ENCODE results near the gene OR4K1.
A peak's percentile ranks its signal among the peaks of the same experiment; 100 is the strongest.

The OR4K1 gene

GRCh38 chr14:19974844-19975243 is 44.1 kb downstream of the OR4K1 start:
- no peak overlapping the region for H3K27ac Mint-ChIP-seq

GRCh38 chr14:19975291-19975690 is 44.6 kb downstream of the OR4K1 start, which contains the start of gene OR4K15:
OR4K15 (plus strand) TSS chr14:19975591; CDS start chr14:19975591, 0 bp downstream.
- H3K27ac Mint-ChIP-seq = no peak within 1 kb of the TSS

More at GRCh38 chr14:19974844-19975243, 44.1 kb downstream of the OR4K1 start:
- Mint-ChIP-seq H3K9me3 (peaks cover 11% of the 10 kb centered on the region), H3K36me3 (ENCODE audit: low read depth) (no peaks in the 10 kb centered on the region), H3K4me3 (no peak overlapping the region), H3K27me3 (ENCODE audit: low read depth) (no peaks in the 10 kb centered on the region), H3K4me1 (ENCODE audit: low read depth) (peaks cover 11% of the 10 kb centered on the region)

More at GRCh38 chr14:19975291-19975690, 44.6 kb downstream of the OR4K1 start, which contains the start of gene OR4K15:
- Mint-ChIP-seq H3K27me3 (ENCODE audit: low read depth) (no peaks in the 10 kb centered on the region), H3K4me3 (peak within 1 kb of the TSS; percentile 29), H3K36me3 (ENCODE audit: low read depth) (no peaks in the 10 kb centered on the region), H3K9me3 (peaks cover 11% of the 10 kb centered on the region), H3K4me1 (ENCODE audit: low read depth) (peaks cover 11% of the 10 kb centered on the region)
